GM18907 (cell line): Measurements from ENCODE around the gene USP6NL.
A peak's percentile ranks its signal among the peaks of the same experiment; 100 is the strongest.

Experiments used
- ATAC-seq: cut with Tn5 transposase; IDR thresholded peaks from one replicate; pipeline ENCODE4 v1.9.1; 2021; ENCODE audit warnings: mild to moderate bottlenecking, moderate library complexity; ENCODE audit not compliant: unreplicated experiment

USP6NL gene

DNA sequence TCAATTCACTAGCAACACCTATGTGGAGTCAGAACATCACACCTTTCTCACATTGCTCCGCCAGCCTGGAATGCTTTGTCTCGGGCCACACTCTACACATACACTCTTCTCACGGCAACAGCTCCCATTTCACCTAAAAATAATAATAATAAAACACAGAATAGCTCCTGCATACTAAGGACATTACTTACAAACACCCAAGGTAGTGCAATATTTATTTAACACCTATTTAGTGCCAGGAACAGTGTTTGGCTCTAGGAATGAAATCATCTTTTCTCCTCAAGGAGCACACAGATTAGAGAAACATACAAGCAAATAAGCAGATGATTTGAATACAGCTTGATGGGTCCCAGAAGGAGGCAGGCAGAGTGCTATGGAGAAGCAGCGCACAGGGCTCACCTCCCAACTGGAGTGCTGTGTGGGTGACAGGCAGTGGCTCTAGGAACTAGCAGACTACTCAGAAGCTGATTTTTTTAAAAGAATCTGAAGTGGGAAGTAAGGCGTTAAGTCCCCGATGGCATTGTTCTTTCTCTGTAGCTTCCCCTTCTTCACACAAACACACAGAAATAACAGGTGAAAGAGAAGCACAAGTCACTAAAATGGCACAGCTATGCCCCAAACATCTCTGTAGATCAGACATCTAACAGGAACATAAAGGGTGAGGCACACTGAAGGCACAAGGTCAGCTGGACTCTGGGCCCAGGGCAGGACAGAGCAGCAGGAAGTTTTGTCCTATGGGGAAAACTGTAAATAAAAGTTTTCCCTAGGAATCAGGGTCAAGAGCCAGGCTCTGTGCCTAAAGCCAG, 16.7 kb downstream of the USP6NL start:
- ATAC-seq = peak; percentile 29

DNA sequence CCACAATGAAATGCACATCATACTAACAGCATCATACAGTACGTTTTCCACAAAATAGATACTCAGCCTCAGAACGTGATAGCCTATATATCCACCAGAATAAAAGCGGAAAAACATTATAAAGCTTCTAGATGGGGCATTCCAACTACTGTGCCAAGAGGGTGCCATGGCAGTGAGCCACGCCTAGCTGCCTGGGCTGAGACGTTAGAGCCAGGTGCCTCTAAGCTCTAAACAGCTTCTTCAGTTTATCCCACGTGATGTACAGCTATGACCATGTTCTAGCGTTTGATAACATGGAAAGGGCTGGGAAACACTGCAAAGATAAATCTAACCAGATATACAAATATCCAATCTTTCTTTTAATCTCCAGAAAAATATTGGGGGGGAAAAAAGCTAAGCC, 17.8 kb downstream of the USP6NL start:
- ATAC-seq = no peak

GRCh38 chr10:11589738-11590137, 21.7 kb downstream of the USP6NL start:
- ATAC-seq = no peak

- no peak for ATAC-seq
Observed at GRCh38 chr10:11588873-11589574, 22.4 kb downstream of the USP6NL start.

DNA sequence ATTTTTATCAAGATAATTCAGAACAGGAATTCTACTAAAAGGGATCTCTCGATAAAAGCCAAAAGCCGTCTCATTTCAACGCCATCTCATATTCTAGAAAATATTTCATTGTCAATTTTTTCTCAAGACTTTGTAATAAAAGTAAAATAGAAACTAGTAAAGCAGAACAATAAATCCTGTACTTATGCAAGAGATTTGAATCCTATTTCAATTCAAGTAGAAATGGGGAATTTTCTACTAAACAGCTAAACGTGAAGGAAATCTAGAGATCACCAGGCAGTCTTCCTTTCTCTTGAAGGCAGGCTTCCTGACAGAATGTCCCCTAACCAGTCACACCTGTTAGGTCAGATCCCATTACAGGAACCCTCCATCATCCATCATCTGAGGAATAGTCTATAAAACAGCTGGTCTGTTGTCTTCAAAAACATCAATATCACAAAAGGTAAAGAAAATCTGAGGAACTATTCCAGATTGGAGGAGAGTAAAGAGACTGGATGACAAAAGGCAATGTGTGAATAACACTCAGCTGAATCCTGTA, 23.7 kb downstream of the USP6NL start:
- ATAC-seq = no peak

DNA sequence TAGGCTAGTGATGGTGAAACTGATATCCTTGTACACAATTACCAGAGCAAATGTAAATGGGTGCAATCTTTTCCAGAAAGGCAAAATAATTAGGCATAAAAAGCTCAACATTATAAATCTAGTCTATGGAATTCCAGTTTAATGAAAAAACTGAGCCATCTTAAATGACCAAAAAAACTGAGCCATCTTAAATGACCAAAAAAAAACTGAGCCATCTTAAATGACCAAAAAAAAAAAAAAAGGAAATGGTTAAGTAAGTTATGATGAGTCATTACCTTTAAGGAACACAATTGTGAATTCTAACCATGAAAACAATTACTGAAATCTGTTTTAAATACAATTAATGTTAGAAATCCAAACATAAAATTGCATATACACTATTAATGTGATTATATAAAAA, 25.3 kb downstream of the USP6NL start:
- ATAC-seq = no peak

- ATAC-seq = no peak
Observed at GRCh38 chr10:11581213-11581612, 30.2 kb downstream of the USP6NL start.

- no peak for ATAC-seq
Observed at GRCh38 chr10:11579885-11580284, 31.6 kb downstream of the USP6NL start.

GRCh38 chr10:11578802-11579255, 32.6 kb downstream of the USP6NL start:
- peak; percentile 65 for ATAC-seq

GRCh38 chr10:11576092-11576809, 35.2 kb downstream of the USP6NL start:
- ATAC-seq = no peak

DNA sequence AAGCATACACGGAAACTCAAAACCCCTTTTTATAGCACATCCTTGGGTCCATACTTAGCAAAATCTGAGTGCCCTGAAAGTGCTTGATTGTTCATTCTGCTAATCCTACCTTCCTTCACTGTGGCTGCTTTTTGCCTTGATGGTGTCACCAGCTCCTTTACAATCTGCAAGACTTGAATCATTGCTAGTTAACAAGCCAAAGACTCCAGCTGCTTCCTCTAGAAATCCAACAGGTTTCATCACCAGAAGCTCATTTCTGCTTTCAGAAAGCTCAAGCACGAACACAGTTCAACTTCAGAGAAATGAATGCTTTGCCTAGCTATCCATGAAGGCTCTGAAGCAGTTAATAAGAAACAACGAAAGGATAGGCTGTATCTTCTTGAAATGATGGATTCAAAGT, 38.0 kb downstream of the USP6NL start:
- ATAC-seq = peak; percentile 62

GRCh38 chr10:11570751-11571150, 40.7 kb downstream of the USP6NL start:
- ATAC-seq = no peak

DNA sequence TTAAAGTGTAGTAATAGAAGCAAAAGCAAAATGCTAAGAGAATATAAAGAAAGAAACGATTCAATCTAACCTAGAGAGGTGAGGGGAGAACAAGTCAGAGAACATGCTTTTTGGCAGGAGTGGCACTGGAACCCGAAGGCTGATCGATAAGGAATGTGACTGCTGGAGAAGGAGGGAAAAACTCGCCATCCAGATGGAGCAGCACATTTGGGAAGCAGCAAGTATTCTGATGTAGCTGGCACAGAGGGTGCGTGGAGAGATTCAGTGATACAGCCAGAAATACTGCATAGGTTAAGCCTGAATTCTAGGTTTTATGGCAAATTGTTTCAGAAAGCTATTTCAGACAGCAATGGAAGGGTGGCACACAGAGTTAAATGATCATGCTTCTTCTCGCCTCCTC, 42.0 kb downstream of the USP6NL start:
- no peak for ATAC-seq

GRCh38 chr10:11568578-11568977, 42.9 kb downstream of the USP6NL start:
- ATAC-seq = no peak

- no peak for ATAC-seq
Observed at GRCh38 chr10:11564741-11565140, 46.7 kb downstream of the USP6NL start.

GRCh38 chr10:11563936-11564335, 47.5 kb downstream of the USP6NL start:
- no peak for ATAC-seq

DNA sequence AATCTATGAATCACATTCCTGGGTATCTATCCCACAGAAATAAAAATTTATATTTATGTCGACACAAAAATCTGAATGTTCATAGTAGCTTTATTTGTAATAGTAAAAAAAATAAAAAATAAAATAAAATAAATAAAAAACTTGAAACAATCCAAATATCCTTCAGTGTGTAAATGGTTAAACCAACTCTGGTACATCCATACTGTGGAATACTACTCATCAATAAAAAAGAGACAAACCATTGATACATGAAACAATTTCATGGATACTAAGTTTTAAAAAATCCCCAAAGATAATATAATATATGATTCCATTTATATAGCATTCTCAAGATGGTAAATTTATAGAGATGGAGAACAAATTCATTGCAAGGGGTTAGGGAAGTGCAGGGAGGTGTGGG, 48.6 kb downstream of the USP6NL start:
- no peak for ATAC-seq

- ATAC-seq = peak; percentile 81
Observed at GRCh38 chr10:11560076-11560709, 51.3 kb downstream of the USP6NL start.

- ATAC-seq = no peak
Observed at GRCh38 chr10:11557967-11558366, 53.5 kb downstream of the USP6NL start.

DNA sequence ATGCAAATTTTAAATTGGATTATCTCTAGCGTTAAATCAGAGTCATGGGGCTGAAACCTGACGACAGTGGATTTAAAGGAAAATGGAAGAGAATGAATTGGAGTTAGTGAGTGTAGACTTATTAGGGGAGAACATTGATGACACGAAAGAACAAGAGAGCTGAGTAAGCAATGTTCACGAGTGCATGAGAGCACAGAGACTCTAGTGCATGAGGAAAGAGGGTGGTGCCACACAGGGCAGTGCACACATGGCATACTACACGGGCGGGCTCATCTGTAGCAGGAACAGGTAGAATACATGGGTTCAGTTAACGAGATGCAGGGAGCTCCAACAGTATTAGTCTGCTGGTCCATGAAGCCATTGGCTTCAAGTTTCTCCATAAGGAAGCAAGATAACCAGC, 53.9 kb downstream of the USP6NL start:
- no peak for ATAC-seq

- no peak for ATAC-seq
Observed at GRCh38 chr10:11555556-11555955, 55.9 kb downstream of the USP6NL start.
